ENCODE results near the gene PAPSS1. TPM values are rescaled to one million over a fixed set of nuclear protein-coding genes. Genes with fewer than 3 reads are reported as not detected.

The PAPSS1 gene
- total and polyA plus RNA-seq, 10 of the 15 experiments (the other 5 are each of a cell fraction or from before 2014, with no cell fraction given): 22.6 to 73.0 (median 30.6) TPM

DNA sequence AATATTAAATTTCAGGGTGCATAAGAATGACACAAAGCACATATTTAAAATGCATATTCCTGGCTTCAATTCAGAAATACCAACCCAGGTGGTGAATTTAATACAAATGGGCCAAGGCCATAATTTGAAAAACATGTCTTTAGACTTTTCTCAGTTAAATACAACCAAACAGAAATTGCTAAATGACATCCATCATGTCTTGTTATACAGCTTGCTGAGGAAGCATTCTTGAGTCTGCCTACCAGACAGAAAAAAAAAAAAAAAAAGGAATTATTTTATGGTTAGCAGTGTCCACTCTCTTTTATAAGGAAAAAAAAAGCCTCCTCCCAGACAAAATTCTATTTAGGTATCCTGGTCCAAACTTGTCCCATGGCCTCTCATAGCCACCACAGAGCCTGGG is 119.1 kb downstream of the PAPSS1 start:
- Histone ChIP-seq H3K4me2 (ENCODE audit: control insufficient read depth, insufficient read depth) (no peak overlapping the region), H3K36me3 (ENCODE audit: control insufficient read depth in 2 of 2, insufficient read depth in 2 of 2, low read length in 1 of 2) (no peaks in the 10 kb centered on the region), H3K27me3 (replicated peaks in 1 of 2; ENCODE audit: control insufficient read depth in 2 of 2, insufficient read depth in 2 of 2, low read length in 1 of 2) (no peaks in the 10 kb centered on the region), H3K9ac (ENCODE audit: control insufficient read depth, insufficient read depth, low read length) (no peak overlapping the region), H3K79me2 (ENCODE audit: control insufficient read depth, insufficient read depth, low read length) (no peaks in the 10 kb centered on the region), H3K9me3 (replicated peaks; ENCODE audit: control insufficient read depth, insufficient read depth, low read length) (no peaks in the 10 kb centered on the region), H4K20me1 (ENCODE audit: control insufficient read depth, insufficient read depth) (no peaks in the 10 kb centered on the region), H2AFZ (ENCODE audit: control insufficient read depth, low read depth, low read length) (no peak overlapping the region), H3K27ac (ENCODE audit: control insufficient read depth, insufficient read depth) (no peak overlapping the region), H3K4me1 (ENCODE audit: control insufficient read depth, insufficient read depth, low read length) (no peaks in the 10 kb centered on the region), H3K4me3 (no peak overlapping the region)
- intact Hi-C loops (cut with micrococcal nuclease; ENCODE audit: unreplicated experiment): no loop called here
- ATAC-seq (no peak), DNase-seq (ENCODE audit: low read depth, low spot score) (no peak), FAIRE-seq (no peak)
- ChIA-PET POLR2A (interaction anchor here (0.7 kb wide), 1 partner anchor 16 kb away, joined by 3 read pairs; no protein-coding TSS in a partner anchor), RAD21 (ENCODE audit: unreplicated experiment) (no interaction called here), CTCF (no interaction called here), SMC1A (ENCODE audit: uncharacterized antibody, unreplicated experiment) (no interaction called here)
- in situ Hi-C loops (cut with MboI): no loop called here
- no TSS peak for BruUV-seq (replicated peaks)
- no peak for TF ChIP-seq POLR2A (IDR thresholded peaks at IDR 0.05; ENCODE audit: low read depth, low read length)
- TF ChIP-seq SMAD5 (IDR thresholded peaks at IDR 0.05; ENCODE audit: low read depth): no peak
- TF ChIP-seq NFXL1 (IDR thresholded peaks at IDR 0.05; ENCODE audit: borderline replicate concordance): no peak
- no peak for TF ChIP-seq SREBF2 (IDR thresholded peaks at IDR 0.05; ENCODE audit: low read length)
- TF ChIP-seq ZBED1 (IDR thresholded peaks at IDR 0.05; ENCODE audit: borderline replicate concordance): no peak
- no peak for TF ChIP-seq TCF3 (IDR thresholded peaks at IDR 0.05; ENCODE audit: borderline replicate concordance, insufficient read depth, low read depth, low read length)
- TF ChIP-seq NFYB (IDR thresholded peaks at IDR 0.05; ENCODE audit: insufficient read depth, low read depth, low read length): no peak
- no peak for TF ChIP-seq EP300 (IDR thresholded peaks at IDR 0.05; ENCODE audit: borderline replicate concordance in 1 of 2, control insufficient read depth in 1 of 2, low read depth in 2 of 2, low read length in 2 of 2)
- TF ChIP-seq CBFB (IDR thresholded peaks at IDR 0.05; ENCODE audit: low read depth): no peak
- TF ChIP-seq, protein P1, sequence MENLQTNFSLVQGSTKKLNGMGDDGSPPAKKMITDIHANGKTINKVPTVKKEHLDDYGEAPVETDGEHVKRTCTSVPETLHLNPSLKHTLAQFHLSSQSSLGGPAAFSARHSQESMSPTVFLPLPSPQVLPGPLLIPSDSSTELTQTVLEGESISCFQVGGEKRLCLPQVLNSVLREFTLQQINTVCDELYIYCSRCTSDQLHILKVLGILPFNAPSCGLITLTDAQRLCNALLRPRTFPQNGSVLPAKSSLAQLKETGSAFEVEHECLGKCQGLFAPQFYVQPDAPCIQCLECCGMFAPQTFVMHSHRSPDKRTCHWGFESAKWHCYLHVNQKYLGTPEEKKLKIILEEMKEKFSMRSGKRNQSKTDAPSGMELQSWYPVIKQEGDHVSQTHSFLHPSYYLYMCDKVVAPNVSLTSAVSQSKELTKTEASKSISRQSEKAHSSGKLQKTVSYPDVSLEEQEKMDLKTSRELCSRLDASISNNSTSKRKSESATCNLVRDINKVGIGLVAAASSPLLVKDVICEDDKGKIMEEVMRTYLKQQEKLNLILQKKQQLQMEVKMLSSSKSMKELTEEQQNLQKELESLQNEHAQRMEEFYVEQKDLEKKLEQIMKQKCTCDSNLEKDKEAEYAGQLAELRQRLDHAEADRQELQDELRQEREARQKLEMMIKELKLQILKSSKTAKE (IDR thresholded peaks at IDR 0.05; ENCODE audit: low read depth, poor library complexity, severe bottlenecking): no peak
- no peak for TF ChIP-seq EED (IDR thresholded peaks at IDR 0.05; ENCODE audit: low read depth)
- TF ChIP-seq, protein P2, sequence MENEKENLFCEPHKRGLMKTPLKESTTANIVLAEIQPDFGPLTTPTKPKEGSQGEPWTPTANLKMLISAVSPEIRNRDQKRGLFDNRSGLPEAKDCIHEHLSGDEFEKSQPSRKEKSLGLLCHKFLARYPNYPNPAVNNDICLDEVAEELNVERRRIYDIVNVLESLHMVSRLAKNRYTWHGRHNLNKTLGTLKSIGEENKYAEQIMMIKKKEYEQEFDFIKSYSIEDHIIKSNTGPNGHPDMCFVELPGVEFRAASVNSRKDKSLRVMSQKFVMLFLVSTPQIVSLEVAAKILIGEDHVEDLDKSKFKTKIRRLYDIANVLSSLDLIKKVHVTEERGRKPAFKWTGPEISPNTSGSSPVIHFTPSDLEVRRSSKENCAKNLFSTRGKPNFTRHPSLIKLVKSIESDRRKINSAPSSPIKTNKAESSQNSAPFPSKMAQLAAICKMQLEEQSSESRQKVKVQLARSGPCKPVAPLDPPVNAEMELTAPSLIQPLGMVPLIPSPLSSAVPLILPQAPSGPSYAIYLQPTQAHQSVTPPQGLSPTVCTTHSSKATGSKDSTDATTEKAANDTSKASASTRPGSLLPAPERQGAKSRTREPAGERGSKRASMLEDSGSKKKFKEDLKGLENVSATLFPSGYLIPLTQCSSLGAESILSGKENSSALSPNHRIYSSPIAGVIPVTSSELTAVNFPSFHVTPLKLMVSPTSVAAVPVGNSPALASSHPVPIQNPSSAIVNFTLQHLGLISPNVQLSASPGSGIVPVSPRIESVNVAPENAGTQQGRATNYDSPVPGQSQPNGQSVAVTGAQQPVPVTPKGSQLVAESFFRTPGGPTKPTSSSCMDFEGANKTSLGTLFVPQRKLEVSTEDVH (IDR thresholded peaks at IDR 0.05; ENCODE audit: low read depth, partially characterized antibody): no peak
